PC-9 (cell line): Measurements from ENCODE around the gene PTBP1. TPM values are rescaled to one million over a fixed set of nuclear protein-coding genes. Genes with fewer than 3 reads are reported as not detected.

Source experiments
- BruUV-seq: library from RNA; stranded (reverse); fragments of 400-500 nt; replicated peaks from 2 replicates; lab custom pipeline; 2021; lab: Mats Ljungman, UMichigan
- CTCF ChIA-PET: fragments of 300-600 bp; sonication (Branson Sonifier 250); formaldehyde crosslinking; loops from one replicate; lab custom pipeline; 2022; ENCODE audit warnings: antibody characterized with exemption; lab: Charles Lee
- POLR2A ChIA-PET: fragments of 300-600 bp; sonication (Branson Sonifier 250); formaldehyde crosslinking; loops from one replicate; lab custom pipeline; 2022; ENCODE audit warnings: antibody characterized with exemption; ENCODE audit not compliant: unreplicated experiment; lab: Charles Lee
- DNase-seq, 2 experiments: peaks; one replicate each; pipeline versions ENCODE4 v3.0.0 to v3.0.0-alpha.2; 2015 to 2022; ENCODE audit warnings: mixed read lengths in 1 of 2
- H2AFZ ChIP-seq: fragments of 200-600 bp; sonication (generic); 2 replicates; pipeline ENCODE4 v1.8.1; 2017; ENCODE audit warnings: antibody characterized with exemption
- H3F3A ChIP-seq: fragments of 200-600 bp; sonication (generic); 2 replicates; pipeline ENCODE4 v1.8.1; 2017; ENCODE audit warnings: antibody characterized with exemption, mild to moderate bottlenecking, low read depth; ENCODE audit not compliant: insufficient read depth
- H3K27ac ChIP-seq: fragments of 200-600 bp; sonication (generic); 2 replicates; pipeline ENCODE4 v1.6.1; 2016; ENCODE audit warnings: mixed run types
- H3K27me3 ChIP-seq: fragments of 200-600 bp; sonication (generic); 2 replicates; pipeline ENCODE4 v1.6.1; 2016; ENCODE audit warnings: low read depth, mixed run types; ENCODE audit not compliant: insufficient read depth
- H3K36me3 ChIP-seq: fragments of 200-600 bp; sonication (generic); 2 replicates; pipeline ENCODE4 v1.6.1; 2016; ENCODE audit warnings: low read depth, mixed run types
- H3K4me1 ChIP-seq: fragments of 200-600 bp; sonication (generic); replicated peaks from 2 replicates; pipeline ENCODE4 v1.6.1; 2016; ENCODE audit warnings: mixed run types; ENCODE audit not compliant: insufficient read depth
- H3K4me2 ChIP-seq: fragments of 200-600 bp; sonication (generic); 2 replicates; pipeline ENCODE4 v1.6.1; 2017; ENCODE audit warnings: mixed run types
- H3K4me3 ChIP-seq: fragments of 200-600 bp; sonication (generic); 2 replicates; pipeline ENCODE4 v1.6.1; 2016; ENCODE audit warnings: mixed run types
- H3K79me2 ChIP-seq: fragments of 200-600 bp; sonication (generic); 2 replicates; pipeline ENCODE4 v1.6.1; 2017; ENCODE audit warnings: low read depth, mixed run types
- H3K9me2 ChIP-seq: fragments of 200-600 bp; sonication (generic); 2 replicates; pipeline ENCODE4 v1.8.1; 2017; ENCODE audit warnings: mild to moderate bottlenecking; ENCODE audit not compliant: insufficient read depth
- H3K9me3 ChIP-seq: fragments of 200-600 bp; sonication (generic); 2 replicates; pipeline ENCODE4 v1.8.1; 2016; ENCODE audit warnings: low read depth; ENCODE audit not compliant: insufficient read depth
- H4K20me1 ChIP-seq: fragments of 200-600 bp; sonication (generic); 2 replicates; pipeline ENCODE4 v1.8.1; 2017; ENCODE audit not compliant: insufficient read depth
- CTCF ChIP-seq: fragments of 200-600 bp; sonication (generic); conservative IDR thresholded peaks from 2 replicates; pipeline ENCODE4 v1.6.1; 2017; ENCODE audit warnings: mixed run types, antibody characterized with exemption, mild to moderate bottlenecking, moderate library complexity
- EZH2 ChIP-seq: fragments of 200-600 bp; sonication (generic); IDR thresholded peaks from 2 replicates; pipeline ENCODE4 v1.8.0; 2017; ENCODE audit warnings: antibody characterized with exemption, low read depth
- intact Hi-C: fragments of 100-400 bp; cut with micrococcal nuclease; formaldehyde crosslinking; loops from one replicate; pipeline ENCODE4 v1.10.0; 2022; ENCODE audit not compliant: unreplicated experiment
- total RNA-seq: library from RNA; stranded (reverse); gene quantifications from 2 replicates; pipeline ENCODE4 v1.2.3, GENCODE V29; 2021

The PTBP1 gene
- total RNA-seq, 1 experiment from 2014 or later = 542 TPM

DNA sequence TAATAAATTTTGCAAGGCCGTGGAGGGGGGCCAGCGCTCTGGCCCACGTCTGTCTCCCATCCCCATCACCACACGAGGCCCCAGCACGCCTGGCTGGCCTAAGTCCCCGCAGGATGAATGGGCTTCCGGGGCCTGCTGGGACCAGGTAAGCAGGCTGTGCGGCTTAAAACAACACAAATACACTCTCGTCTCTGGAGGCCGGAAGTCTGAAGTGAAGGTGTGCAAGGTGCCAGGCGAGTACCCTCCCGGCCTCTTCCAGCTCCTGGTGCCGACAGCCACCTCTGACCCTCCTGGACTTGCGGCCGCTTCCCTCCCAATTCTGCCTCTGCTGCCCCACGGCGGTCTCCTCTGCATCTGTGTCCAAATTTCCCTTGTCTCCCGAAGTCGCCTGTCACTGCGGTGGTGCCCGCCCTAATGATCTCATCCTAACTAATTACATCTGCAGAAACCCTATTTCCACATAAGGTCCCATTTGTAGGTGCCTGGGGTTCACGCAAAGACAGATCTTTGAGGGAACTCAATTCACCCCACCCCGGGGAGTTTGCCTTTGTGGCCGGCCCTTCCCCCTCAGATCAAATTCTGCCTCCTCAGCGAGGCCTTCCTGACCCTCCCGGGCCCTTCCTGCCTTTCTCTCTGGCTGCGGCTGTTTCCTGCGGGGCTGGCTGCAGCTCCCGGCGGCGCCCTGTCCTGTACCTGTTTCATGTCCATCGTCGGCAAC lies 8.1 kb upstream of the PTBP1 start:
- BruUV-seq = no TSS peak
- no peak for DNase-seq
- intact Hi-C loops = no loop called here
- Histone ChIP-seq H3K27me3 (no peaks in the 10 kb centered on the region), H2AFZ (no peak overlapping the region), H3K4me3 (no peak overlapping the region), H3K4me2 (no peak overlapping the region), H3K27ac (no peak overlapping the region), H3K4me1 (peaks cover 5% of the 10 kb centered on the region; the same call in 1 of the 2 replicates), H3K9me2 (no peaks in the 10 kb centered on the region), H3F3A (no peaks in the 10 kb centered on the region; the same call in 1 of the 2 replicates), H3K36me3 (no peaks in the 10 kb centered on the region), H4K20me1 (no peaks in the 10 kb centered on the region), H3K9me3 (no peaks in the 10 kb centered on the region), H3K79me2 (peaks cover 8% of the 10 kb centered on the region)
- CTCF ChIA-PET = no interaction called here
- POLR2A ChIA-PET = no interaction called here
- TF ChIP-seq EZH2 (no peak), CTCF (no peak)

DNA sequence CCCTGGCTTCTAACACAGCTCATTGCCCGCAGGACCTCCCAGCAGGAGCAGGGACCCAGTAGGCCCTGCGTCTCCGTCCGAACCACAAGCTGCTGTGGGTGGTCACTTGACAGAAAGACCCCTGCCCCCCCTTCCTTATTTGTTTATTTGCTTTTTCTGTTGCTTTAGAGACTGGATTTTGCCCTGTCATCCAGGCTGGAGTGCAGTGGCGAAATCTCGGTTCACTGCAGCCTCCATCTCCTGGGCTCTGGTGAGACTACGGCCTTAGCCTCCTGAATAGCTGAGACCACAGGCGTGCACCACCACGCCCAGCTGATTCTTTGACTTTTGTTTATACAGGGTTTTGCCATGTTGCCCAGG lies 7.6 kb upstream of the PTBP1 start:
- intact Hi-C loops = no loop called here
- H2AFZ ChIP-seq = no peak overlapping the region

GRCh38 chr19:791007-791566 lies 6.2 kb upstream of the PTBP1 start:
- BruUV-seq = no TSS peak
- no peak for DNase-seq
- intact Hi-C loops = no loop called here

More for the DNA sequence above, 7.6 kb upstream of the PTBP1 start:
- H3K9me2 ChIP-seq = no peaks in the 10 kb centered on the region
- H4K20me1 ChIP-seq = no peaks in the 10 kb centered on the region
- no peaks in the 10 kb centered on the region; the same call in 1 of the 2 replicates for H3F3A ChIP-seq
- ChIA-PET CTCF (no interaction called here), POLR2A (interaction anchor here (0.7 kb wide), 1 partner anchor 37 kb away, joined by 7 read pairs; no protein-coding TSS in a partner anchor)
- H3K9me3 ChIP-seq = no peaks in the 10 kb centered on the region
- H3K4me3 ChIP-seq = no peak overlapping the region
- DNase-seq = no peak
- TF ChIP-seq CTCF (no peak), EZH2 (no peak)
- H3K27me3 ChIP-seq = no peaks in the 10 kb centered on the region
- no peak overlapping the region for H3K4me2 ChIP-seq
- no peak overlapping the region for H3K27ac ChIP-seq
- H3K4me1 ChIP-seq = no peaks in the 10 kb centered on the region
- BruUV-seq = no TSS peak
- H3K36me3 ChIP-seq = no peaks in the 10 kb centered on the region
- peaks cover 3% of the 10 kb centered on the region for H3K79me2 ChIP-seq

More at GRCh38 chr19:791007-791566, 6.2 kb upstream of the PTBP1 start:
- CTCF ChIA-PET = no interaction called here
- TF ChIP-seq EZH2 (no peak), CTCF (no peak)
- H2AFZ ChIP-seq = no peak overlapping the region
- H3K4me1 ChIP-seq = no peaks in the 10 kb centered on the region
- H3K9me2 ChIP-seq = no peaks in the 10 kb centered on the region
- H3K27ac ChIP-seq = no peak overlapping the region
- H3K9me3 ChIP-seq = no peaks in the 10 kb centered on the region
- no peaks in the 10 kb centered on the region for H3K36me3 ChIP-seq
- POLR2A ChIA-PET = no interaction called here
- H3F3A ChIP-seq = no peaks in the 10 kb centered on the region
- H3K4me2 ChIP-seq = no peak overlapping the region
- no peaks in the 10 kb centered on the region for H3K27me3 ChIP-seq
- H3K4me3 ChIP-seq = no peak overlapping the region
- H3K79me2 ChIP-seq = no peaks in the 10 kb centered on the region
- H4K20me1 ChIP-seq = no peaks in the 10 kb centered on the region
